ENCODE measurements around the gene PAFAH1B2. TPM values are rescaled to one million over a fixed set of nuclear protein-coding genes. Genes with fewer than 3 reads are reported as not detected.

Gene PAFAH1B2, protein sequence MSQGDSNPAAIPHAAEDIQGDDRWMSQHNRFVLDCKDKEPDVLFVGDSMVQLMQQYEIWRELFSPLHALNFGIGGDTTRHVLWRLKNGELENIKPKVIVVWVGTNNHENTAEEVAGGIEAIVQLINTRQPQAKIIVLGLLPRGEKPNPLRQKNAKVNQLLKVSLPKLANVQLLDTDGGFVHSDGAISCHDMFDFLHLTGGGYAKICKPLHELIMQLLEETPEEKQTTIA
- total RNA-seq (2014; rRNA removed; shearing (Covaris generic)) (62.8 and 65.3 TPM in 2 replicates), total RNA-seq (2022) (59.9 and 60.2 TPM in 2 replicates), Bru-seq, nascent RNA (percentile 87 among the genes with signal in this experiment), BruChase-seq, experiment 1, labeled RNA remaining after a 6-hour chase (percentile 88 among the genes with signal in this experiment), BruChase-seq, experiment 2, labeled RNA remaining after a 2-hour chase (percentile 97 among the genes with signal in this experiment)
- long read RNA-seq, full-length matches to known transcripts: 18 of 26 reads
- long read RNA-seq, partial matches to known transcripts: 0 of 26 reads
- long read RNA-seq, other reads (novel, unspliced or antisense): 8 of 26 reads

DNA sequence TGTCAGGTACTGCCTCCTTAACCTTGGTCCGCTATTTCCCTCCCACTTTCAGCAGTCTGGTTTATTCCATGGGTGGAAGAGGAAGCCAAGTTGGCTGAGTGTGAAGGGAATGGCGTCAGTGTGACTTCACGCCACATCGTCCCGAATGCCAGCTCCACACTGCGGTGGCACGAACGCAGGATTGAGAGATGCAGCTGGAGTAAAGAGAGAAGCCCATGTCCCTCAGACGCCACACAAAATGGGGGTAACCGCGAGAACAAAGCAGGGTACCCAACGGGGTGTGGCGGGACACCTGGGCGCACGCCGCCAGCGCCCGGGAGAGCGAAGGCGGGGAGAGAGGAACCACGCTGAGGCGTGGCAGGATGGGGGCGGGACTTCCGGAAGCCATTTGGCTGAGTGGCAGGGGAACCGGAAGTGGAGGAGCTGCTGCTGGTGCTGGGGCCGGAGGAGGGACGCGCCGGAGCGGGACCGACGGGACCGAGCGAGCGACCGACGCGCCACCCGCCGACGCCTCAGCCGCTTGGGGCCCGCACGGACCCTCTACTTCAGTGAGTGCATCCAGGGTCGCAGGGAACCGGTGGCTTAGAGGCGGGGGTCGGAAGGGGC is at the start of gene PAFAH1B2:
Gene PAFAH1B2, plus strand, starts transcription at position 417 of the 606 bp plus-strand sequence. CDS start 8,161 bp downstream, outside the sequence.
- Histone ChIP-seq H3K36me3 (ENCODE audit: insufficient read depth, low read length) (peaks cover 35% of the 10 kb centered on the region), H2AFZ (ENCODE audit: low read length) (peak within 1 kb of the TSS; percentile 85), H3K27ac (ENCODE audit: low read depth, low read length, poor library complexity, severe bottlenecking) (peak within 1 kb of the TSS; percentile 64), H4K20me1 (ENCODE audit: insufficient read depth, low read length) (peaks cover 23% of the 10 kb centered on the region), H3K9me3 (ENCODE audit: low read length) (no peaks in the 10 kb centered on the region), H3K9me2 (ENCODE audit: insufficient read depth, low read length) (no peaks in the 10 kb centered on the region), H3K4me1 (ENCODE audit: insufficient read depth, low read length, poor library complexity, severe bottlenecking) (peaks cover 30% of the 10 kb centered on the region), H3K4me2 (ENCODE audit: low read length) (peak within 1 kb of the TSS; percentile 76), H3K79me2 (ENCODE audit: insufficient read depth, low read depth, low read length) (peaks cover 48% of the 10 kb centered on the region), H3K4me3 (ENCODE audit: low read depth, low read length, poor library complexity, severe bottlenecking) (peak within 1 kb of the TSS; percentile 94)
- CTCF ChIA-PET (ENCODE audit: unreplicated experiment): interaction anchor here (0.6 to 1.2 kb wide), 4 partner anchors 21 to 45 kb away, joined by 3 to 8 read pairs (median 3); partner anchors contain the start of gene SIDT2
- intact Hi-C loops (cut with micrococcal nuclease; ENCODE audit: unreplicated experiment): loop anchor here (1.0 to 5.0 kb wide), 2 partner anchors 34 to 88 kb away; partner anchors contain the start of genes PCSK7, RNF214 and SIDT2
- POLR2A ChIA-PET: interaction anchor here (0.6 to 3.2 kb wide), 16 partner anchors 12 to 418 kb away, joined by 3 to 18 read pairs (median 4); partner anchors contain the start of genes PCSK7 and SIDT2
- TF ChIP-seq, protein P1, sequence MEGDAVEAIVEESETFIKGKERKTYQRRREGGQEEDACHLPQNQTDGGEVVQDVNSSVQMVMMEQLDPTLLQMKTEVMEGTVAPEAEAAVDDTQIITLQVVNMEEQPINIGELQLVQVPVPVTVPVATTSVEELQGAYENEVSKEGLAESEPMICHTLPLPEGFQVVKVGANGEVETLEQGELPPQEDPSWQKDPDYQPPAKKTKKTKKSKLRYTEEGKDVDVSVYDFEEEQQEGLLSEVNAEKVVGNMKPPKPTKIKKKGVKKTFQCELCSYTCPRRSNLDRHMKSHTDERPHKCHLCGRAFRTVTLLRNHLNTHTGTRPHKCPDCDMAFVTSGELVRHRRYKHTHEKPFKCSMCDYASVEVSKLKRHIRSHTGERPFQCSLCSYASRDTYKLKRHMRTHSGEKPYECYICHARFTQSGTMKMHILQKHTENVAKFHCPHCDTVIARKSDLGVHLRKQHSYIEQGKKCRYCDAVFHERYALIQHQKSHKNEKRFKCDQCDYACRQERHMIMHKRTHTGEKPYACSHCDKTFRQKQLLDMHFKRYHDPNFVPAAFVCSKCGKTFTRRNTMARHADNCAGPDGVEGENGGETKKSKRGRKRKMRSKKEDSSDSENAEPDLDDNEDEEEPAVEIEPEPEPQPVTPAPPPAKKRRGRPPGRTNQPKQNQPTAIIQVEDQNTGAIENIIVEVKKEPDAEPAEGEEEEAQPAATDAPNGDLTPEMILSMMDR (conservative IDR thresholded peaks at IDR 0.05; ENCODE audit: low read length): no peak
- TF ChIP-seq EZH2phosphoT487 (IDR thresholded peaks at IDR 0.05; ENCODE audit: borderline replicate concordance, low read depth, low read length): no peak
- DNase-seq (ENCODE audit: low spot score): peak; percentile 98
- BruUV-seq (replicated peaks): no TSS peak

- peaks cover 8% of the 10 kb centered on the region; the same call in 1 of the 2 replicates for H3K9me3 ChIP-seq (ENCODE audit: low read length)
- no TSS peak for BruUV-seq (replicated peaks)
- TF ChIP-seq EZH2phosphoT487 (IDR thresholded peaks at IDR 0.05; ENCODE audit: borderline replicate concordance, low read depth, low read length): no peak
- TF ChIP-seq, protein P1 (conservative IDR thresholded peaks at IDR 0.05; ENCODE audit: low read length): no peak
- DNase-seq (ENCODE audit: low spot score): no peak
- no peak overlapping the region for H3K4me3 ChIP-seq (ENCODE audit: low read depth, low read length, poor library complexity, severe bottlenecking)
- no peak overlapping the region for H3K27ac ChIP-seq (ENCODE audit: low read depth, low read length, poor library complexity, severe bottlenecking)
- peaks cover 20% of the 10 kb centered on the region for H3K36me3 ChIP-seq (ENCODE audit: insufficient read depth, low read length)
- H3K9me2 ChIP-seq (ENCODE audit: insufficient read depth, low read length): no peaks in the 10 kb centered on the region
- intact Hi-C loops (cut with micrococcal nuclease; ENCODE audit: unreplicated experiment): loop anchor here (10.0 kb wide), 2 partner anchors 110 to 140 kb away; no protein-coding TSS in a partner anchor
- peaks cover 37% of the 10 kb centered on the region for H3K4me1 ChIP-seq (ENCODE audit: insufficient read depth, low read length, poor library complexity, severe bottlenecking)
- H3K4me2 ChIP-seq (ENCODE audit: low read length): peak overlapping the region; percentile 85
- ChIA-PET POLR2A (interaction anchor here (0.6 to 1.6 kb wide), 8 partner anchors 18 to 231 kb away, joined by 3 to 9 read pairs (median 4); no protein-coding TSS in a partner anchor), CTCF (ENCODE audit: unreplicated experiment) (interaction anchor here (1.1 kb wide), 1 partner anchor 166 kb away, joined by 3 read pairs; no protein-coding TSS in a partner anchor)
- peaks cover 86% of the 10 kb centered on the region for H3K79me2 ChIP-seq (ENCODE audit: insufficient read depth, low read depth, low read length)
- peaks cover 20% of the 10 kb centered on the region for H4K20me1 ChIP-seq (ENCODE audit: insufficient read depth, low read length)
- H2AFZ ChIP-seq (ENCODE audit: low read length): no peak overlapping the region
Observed at GRCh38 chr11:117094776-117095175, 49.3 kb upstream of the PAFAH1B2 start.

Measured in OCI-LY7 (cell line).